ENCODE results near the gene SRGAP2. TPM values are rescaled to one million over a fixed set of nuclear protein-coding genes. Genes with fewer than 3 reads are reported as not detected.

The SRGAP2 gene
- total RNA-seq (2022; extraction: Qiagen RNA extraction): 20.7 to 32.8 TPM (median 29.2 TPM) in 5 replicates

DNA sequence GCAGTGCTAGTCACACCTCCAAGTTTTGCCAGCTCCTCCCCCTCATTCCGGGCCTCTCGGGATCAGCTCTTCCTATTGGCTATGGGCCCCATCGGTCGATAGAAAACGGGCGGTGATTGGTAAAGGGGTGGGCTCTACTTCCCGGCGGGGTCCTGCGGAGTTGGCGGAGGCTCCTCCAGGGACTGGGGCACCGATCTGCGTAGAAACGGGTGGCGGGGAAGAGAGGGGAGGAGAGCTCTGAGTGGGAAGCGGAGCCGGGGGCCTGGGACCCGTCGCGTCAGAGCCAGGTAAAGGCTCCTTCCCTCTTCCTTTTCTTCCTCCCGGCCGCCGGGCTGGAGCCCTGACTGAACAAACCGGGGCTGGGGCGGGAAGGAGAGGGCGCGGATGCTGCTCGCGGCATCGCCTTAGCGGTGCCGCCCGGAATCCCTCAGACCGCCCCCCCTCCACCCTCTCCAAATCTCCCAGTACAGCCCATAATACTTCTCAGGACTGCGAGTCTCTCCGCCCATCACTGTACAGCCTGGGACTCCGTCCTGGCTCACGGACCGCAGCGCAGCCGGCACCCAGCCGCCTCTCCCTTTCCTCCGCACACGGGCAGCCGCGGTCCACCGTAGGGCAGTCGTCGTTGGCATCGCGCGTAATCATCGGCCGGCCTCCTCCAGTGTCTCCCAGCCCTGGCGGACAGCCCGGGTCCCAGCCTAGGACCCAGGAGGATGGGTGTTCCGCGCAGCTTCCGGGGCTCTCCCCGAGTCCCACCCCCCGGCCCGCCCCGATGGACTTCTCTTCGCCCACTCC lies at the start of gene SRGAP2:
Gene SRGAP2 (plus strand): TSS at position 178 of the 795 bp plus-strand sequence. CDS start 2,430 bp downstream, outside the sequence.

DNA sequence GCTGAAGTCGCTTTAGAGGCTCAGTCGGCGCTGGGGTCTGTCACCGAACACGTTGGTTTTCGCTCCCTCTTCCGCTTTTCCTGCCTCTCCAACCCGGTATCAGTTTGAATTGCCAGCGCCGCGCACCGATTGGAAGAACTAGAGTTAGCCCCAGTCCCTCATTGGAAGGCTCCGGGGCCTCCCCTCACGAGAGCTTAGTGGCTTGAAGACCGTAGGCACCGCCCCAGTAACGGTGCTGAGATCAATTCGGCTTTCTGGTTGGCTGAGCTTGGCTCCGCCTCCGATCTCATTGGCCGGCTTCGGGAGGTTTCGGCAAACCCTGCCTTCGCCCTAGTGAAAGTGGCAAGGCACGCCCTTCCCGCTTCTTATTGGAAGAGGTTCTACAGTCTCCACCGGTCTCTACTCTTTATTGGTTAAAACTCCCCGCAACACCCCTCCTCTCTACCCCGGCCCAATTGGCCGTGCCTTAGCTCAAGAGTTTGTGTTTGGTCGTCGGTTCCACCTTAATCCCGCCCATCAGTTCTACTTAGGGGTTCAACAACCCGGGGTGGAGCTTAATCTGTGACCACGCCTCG lies 465 bp upstream of the SRGAP2 start, which contains the start of gene FAM72A:
Gene FAM72A (minus strand): TSS at position 51 of the 575 bp plus-strand sequence. CDS start 814 bp downstream, outside the sequence.

Other genes starting within 250 kb of the SRGAP2 start
- gene RAB7B, start 200.1 kb upstream of the SRGAP2 start, total RNA-seq (2022; extraction: Qiagen RNA extraction): 0.58 to 1.7 TPM (median 1.1 TPM) in 5 replicates
- 0.08 TPM in 1 of 5 replicates, not detected in the others for gene CTSE, start 179.6 kb upstream of the SRGAP2 start, total RNA-seq (2022; extraction: Qiagen RNA extraction)
- not detected in 5 replicates for gene RHEX, start 150.4 kb upstream of the SRGAP2 start, total RNA-seq (2022; extraction: Qiagen RNA extraction)
- gene AVPR1B, start 86.2 kb upstream of the SRGAP2 start, total RNA-seq (2022; extraction: Qiagen RNA extraction): not detected in 5 replicates
- gene FAM72A, start 702 bp upstream of the SRGAP2 start, total RNA-seq (2022; extraction: Qiagen RNA extraction): 10.1 to 10.7 TPM (median 10.5 TPM) in 5 replicates

Measured in A549 treated with Hydrocortisone at 1 μM for 4 hours (cell line).